Mammary epithelial cell (primary cell): Measurements from ENCODE around the gene HMBS.

Experiments used
- CTCF ChIP-seq, 2 donors: IDR thresholded peaks in 1 of 2; conservative IDR thresholded peaks in 1 of 2; 2 replicates each; pipeline ENCODE4 v1.5.1; 2011 to 2012; ENCODE audit warnings: inconsistent platforms in 2 of 2, low read length in 2 of 2, mild to moderate bottlenecking in 2 of 2, control low read depth in 1 of 2, low read depth in 1 of 2; ENCODE audit not compliant: insufficient read depth in 1 of 2; ENCODE audit errors: extremely low read depth in 1 of 2
- EZH2 ChIP-seq: IDR thresholded peaks from 2 replicates; pipeline ENCODE4 v1.6.1; 2012; ENCODE audit warnings: low read length, inconsistent platforms, borderline replicate concordance

- no peak for TF ChIP-seq EZH2
- no peak for TF ChIP-seq CTCF (conservative IDR thresholded peaks at IDR 0.05 in 1 of 2, IDR thresholded peaks at IDR 0.05 in 1 of 2; ENCODE audit: extremely low read depth in 1 of 2, insufficient read depth in 1 of 2, low read depth in 1 of 2, low read length in 2 of 2)
These were observed 37.5 kb upstream of the HMBS start for GRCh38 chr11:119047205-119047604.
